MM.1S (cell line): ENCODE results near the gene PTPRZ1.

Source experiments
- CTCF ChIP-seq: fragments of 300-600 bp; sonication (generic); IDR thresholded peaks from 2 replicates; pipeline ENCODE4 v1.5.1; 2016; ENCODE audit warnings: antibody characterized with exemption, low read length, mixed read lengths
- EZH2 ChIP-seq: fragments of 300-600 bp; sonication (generic); optimal IDR thresholded peaks from 2 replicates; pipeline ENCODE3; 2017; ENCODE audit warnings: low read depth, mild to moderate bottlenecking, antibody characterized with exemption, low read length, mixed read lengths
- EZH2phosphoT487 ChIP-seq: fragments of 300-600 bp; sonication (generic); IDR thresholded peaks from 2 replicates; pipeline ENCODE4 v1.6.1; 2018; ENCODE audit warnings: antibody characterized with exemption, low read length

DNA sequence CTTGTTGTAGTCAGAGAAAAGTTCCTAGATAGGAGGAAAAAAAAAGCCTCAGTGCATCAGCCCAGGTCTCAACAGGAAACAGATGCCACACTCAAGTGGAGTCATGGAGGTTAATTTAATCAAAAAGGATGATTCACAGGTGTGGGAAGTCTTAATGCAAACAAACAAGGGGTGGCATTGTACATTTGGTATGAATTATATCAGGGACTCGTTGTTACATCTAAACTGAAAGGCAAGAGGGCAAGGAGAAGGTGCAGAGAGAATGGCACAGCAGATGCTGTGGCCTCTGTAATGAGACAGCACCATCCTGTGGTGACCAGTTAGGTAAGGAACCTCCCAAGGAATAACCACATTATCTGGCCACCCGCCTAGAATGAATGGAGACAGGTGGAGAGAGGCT lies 133.7 kb downstream of the PTPRZ1 start:
- TF ChIP-seq CTCF (no peak), EZH2phosphoT487 (no peak), EZH2 (no peak)
